ENCODE results near the gene POMGNT1.

DNA sequence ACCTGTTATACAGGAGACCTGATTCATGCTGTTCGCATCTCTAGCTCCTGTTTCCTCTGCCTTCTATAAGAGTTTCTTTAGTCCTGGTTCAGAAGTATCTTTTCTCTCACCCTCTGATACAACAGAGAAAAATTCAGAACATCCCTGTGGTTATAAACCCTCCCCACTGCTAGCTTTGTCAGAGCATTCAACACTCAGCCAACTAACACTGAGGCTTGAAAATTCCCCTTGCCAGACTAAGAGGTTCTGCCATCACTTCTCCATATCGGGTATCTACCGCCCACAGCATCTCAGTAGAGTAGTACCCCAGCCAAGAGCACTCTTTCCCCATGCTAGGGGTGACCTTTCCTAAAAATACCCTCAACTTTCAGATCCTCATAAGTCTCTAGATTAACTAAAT, 46.2 kb downstream of the POMGNT1 start:
- TF ChIP-seq EZH2 (optimal IDR thresholded peaks at IDR 0.05; ENCODE audit: low read depth, low read length) (no peak), CTCF (IDR thresholded peaks at IDR 0.05; ENCODE audit: low read length) (no peak)

Data from MM.1S (cell line).